ENCODE data around the gene NPLOC4.

The NPLOC4 gene

DNA sequence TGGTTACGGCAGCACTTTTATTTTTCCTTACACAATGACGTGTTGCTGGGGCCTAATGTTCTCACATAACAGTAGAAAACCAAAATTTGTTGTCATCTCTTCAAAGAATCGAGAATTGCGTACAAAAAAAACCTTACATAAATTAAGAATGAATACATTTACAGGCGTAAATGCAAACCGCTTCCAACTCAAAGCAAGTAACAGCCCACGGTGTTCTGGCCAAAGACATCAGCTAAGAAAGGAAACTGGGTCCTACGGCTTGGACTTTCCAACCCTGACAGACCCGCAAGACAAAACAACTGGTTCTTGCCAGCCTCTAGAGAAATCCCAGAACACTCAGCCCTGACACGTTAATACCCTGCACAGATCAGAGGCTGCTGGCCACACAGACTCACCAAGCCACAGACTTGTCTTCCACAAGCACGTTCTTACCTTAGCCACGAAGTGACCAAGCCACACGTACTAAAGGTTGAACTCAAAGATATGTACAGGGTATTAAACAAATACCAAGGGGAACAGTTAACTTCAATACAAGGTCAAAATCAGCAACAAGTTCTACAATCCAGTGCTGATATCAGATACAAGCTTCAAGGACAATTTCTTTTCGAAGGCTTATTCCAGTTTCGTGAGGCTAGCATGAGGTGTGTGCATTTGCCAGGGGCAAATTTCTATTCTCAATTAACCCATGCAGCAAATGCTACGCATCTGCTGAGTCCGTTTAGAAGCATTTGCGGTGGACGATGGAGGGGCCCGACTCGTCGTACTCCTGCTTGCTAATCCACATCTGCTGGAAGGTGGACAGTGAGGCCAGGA, 126.7 kb downstream of the NPLOC4 start:
- TF ChIP-seq, protein P1, sequence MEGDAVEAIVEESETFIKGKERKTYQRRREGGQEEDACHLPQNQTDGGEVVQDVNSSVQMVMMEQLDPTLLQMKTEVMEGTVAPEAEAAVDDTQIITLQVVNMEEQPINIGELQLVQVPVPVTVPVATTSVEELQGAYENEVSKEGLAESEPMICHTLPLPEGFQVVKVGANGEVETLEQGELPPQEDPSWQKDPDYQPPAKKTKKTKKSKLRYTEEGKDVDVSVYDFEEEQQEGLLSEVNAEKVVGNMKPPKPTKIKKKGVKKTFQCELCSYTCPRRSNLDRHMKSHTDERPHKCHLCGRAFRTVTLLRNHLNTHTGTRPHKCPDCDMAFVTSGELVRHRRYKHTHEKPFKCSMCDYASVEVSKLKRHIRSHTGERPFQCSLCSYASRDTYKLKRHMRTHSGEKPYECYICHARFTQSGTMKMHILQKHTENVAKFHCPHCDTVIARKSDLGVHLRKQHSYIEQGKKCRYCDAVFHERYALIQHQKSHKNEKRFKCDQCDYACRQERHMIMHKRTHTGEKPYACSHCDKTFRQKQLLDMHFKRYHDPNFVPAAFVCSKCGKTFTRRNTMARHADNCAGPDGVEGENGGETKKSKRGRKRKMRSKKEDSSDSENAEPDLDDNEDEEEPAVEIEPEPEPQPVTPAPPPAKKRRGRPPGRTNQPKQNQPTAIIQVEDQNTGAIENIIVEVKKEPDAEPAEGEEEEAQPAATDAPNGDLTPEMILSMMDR (IDR thresholded peaks at IDR 0.05; ENCODE audit: low read depth, low read length, missing control alignments): no peak
- DNase-seq (ENCODE audit: low read depth): no peak
- in situ Hi-C loops (cut with HindIII; ENCODE audit: low sequenced_read_pairs): loop anchor here (5.0 kb wide), 1 partner anchor 108 kb away; no protein-coding TSS in a partner anchor
- H3K4me3 ChIP-seq (ENCODE audit: low read depth, low read length): peak overlapping the region; percentile 97

DNA sequence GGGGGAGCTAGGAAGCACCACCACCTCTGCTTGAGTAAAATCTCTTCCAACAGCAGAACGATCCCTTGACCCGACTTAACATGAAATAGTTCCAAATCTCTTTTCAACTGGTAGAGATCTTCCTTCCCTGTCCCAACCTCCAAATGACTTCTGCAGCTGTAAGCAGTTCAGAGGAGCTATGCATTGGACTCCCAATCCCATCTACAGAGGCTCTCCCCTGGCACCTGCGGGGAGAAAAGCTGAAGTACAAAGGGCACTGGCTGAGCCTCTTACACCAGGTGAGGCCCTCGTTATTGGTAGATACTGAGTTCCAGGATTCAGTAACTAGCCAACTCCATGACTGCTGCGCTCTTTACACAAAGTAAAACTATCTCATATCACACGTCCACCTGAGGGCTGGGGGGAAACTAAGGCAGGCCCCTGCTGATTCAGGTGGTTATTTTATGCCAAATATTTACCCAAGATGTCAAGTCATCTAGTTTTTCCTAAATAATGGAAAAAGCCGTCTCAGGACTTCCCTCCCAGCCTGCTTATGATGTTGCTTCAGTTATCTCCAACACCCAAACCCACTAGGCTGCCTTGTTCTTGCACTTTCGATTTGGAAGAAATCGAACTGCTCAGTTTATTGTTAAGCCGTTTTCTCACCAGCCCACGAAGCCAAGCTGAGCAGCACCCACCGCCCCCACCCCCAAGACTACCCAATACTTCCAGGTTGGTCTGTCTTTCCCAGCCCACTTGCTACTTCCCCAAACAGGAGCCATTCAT, 127.5 kb downstream of the NPLOC4 start:
- in situ Hi-C loops (cut with HindIII; ENCODE audit: low sequenced_read_pairs): no loop called here
- TF ChIP-seq, protein P1 (IDR thresholded peaks at IDR 0.05; ENCODE audit: low read depth, low read length, missing control alignments): no peak
- no peak for DNase-seq (ENCODE audit: low read depth)
- H3K4me3 ChIP-seq (ENCODE audit: low read depth, low read length): peak overlapping the region; percentile 97

DNA sequence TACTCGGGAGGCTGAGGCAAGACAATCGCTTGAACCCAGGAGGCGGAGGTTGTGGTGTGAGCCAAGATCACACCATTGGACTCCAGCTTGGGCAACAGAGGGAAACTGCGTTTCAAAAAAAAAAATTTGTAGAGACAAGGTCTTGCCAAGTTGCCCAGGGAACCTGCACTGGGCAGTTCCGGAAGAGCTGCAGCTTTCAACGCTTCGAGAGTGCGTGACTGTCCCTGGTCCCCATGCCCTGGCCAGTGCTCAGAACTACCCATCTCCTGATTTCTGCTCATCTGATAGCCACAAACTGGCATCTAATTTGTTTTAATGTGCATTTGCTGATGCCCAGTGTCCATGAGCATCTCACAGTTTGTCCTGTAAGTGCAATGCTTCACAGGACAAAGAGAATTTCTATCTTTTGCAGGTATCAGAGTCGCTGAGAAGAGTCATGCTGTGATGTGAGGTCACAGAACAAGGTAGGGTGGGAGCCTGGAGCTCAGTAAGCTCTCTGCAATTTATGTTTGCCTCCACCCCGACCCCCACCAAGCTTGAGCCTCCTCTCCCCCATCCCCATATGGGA, 128.2 kb downstream of the NPLOC4 start:
- peak overlapping the region; percentile 97 for H3K4me3 ChIP-seq (ENCODE audit: low read depth, low read length)
- in situ Hi-C loops (cut with HindIII; ENCODE audit: low sequenced_read_pairs): no loop called here

More for the DNA sequence above, 128.2 kb downstream of the NPLOC4 start:
- TF ChIP-seq, protein P1 (IDR thresholded peaks at IDR 0.05; ENCODE audit: low read depth, low read length, missing control alignments): no peak
- no peak for DNase-seq (ENCODE audit: low read depth)
